Lower leg skin (tissue), 3 donors: ENCODE measurements around the gene MGAT4A.

Experiments
- CTCF ChIP-seq, 3 donors: fragments of 450-650 bp; IDR thresholded peaks; one replicate each; pipeline ENCODE4 v1.5.1; 2016; ENCODE audit warnings: antibody characterized with exemption in 3 of 3, mild to moderate bottlenecking in 3 of 3, moderate library complexity in 2 of 3
- POLR2A ChIP-seq, 2 donors: fragments of 450-650 bp; IDR thresholded peaks; one replicate each; pipeline ENCODE4 v1.6.1; 2016 to 2017; ENCODE audit warnings: antibody characterized with exemption in 2 of 2, mild to moderate bottlenecking in 1 of 2, moderate library complexity in 1 of 2

GRCh38 chr2:98747888-98748287 lies 17.0 kb upstream of the MGAT4A start:
- no peak for TF ChIP-seq POLR2A (IDR thresholded peaks at IDR 0.05)
- TF ChIP-seq CTCF (IDR thresholded peaks at IDR 0.05): no peak
